Naive B cell (primary cell): Measurements from ENCODE around the gene CCDC148. TPM values are rescaled to one million over a fixed set of nuclear protein-coding genes. Genes with fewer than 3 reads are reported as not detected.
"Not testable (repeated sequence)": the region's sequence is repeated elsewhere in the genome, so short reads cannot be mapped to it uniquely, and the experiment has no call there.

ENCODE experiments used
- ATAC-seq, 2 donors: fragments of 150-1000 bp; cut with Tn5 transposase; 2 replicates each; pipeline ENCODE4 v1.10.0; 2021; ENCODE audit warnings: low read depth in 2 of 2, mild to moderate bottlenecking in 2 of 2, moderate library complexity in 2 of 2
- DNase-seq: peaks from one replicate; pipeline ENCODE4 v3.0.0; 2022
- H3K27ac Mint-ChIP-seq, 6 donors: one replicate each; pipeline ENCODE4 v1.8.0; 2020 to 2022; ENCODE audit warnings: mild to moderate bottlenecking in 6 of 6, mixed read lengths in 6 of 6, moderate library complexity in 5 of 6, inconsistent platforms in 2 of 6
- H3K27me3 Mint-ChIP-seq, 3 donors: one replicate each; pipeline ENCODE4 v1.8.0; 2021 to 2022; ENCODE audit warnings: mixed read lengths in 3 of 3, mild to moderate bottlenecking in 1 of 3
- H3K36me3 Mint-ChIP-seq, 2 donors: one replicate each; pipeline ENCODE4 v1.8.0; 2020 to 2022; ENCODE audit warnings: mixed read lengths in 2 of 2, inconsistent platforms in 1 of 2, mild to moderate bottlenecking in 1 of 2
- H3K4me1 Mint-ChIP-seq, 3 donors: one replicate each; pipeline ENCODE4 v1.8.0; 2020 to 2022; ENCODE audit warnings: mixed read lengths in 3 of 3, inconsistent platforms in 1 of 3, mild to moderate bottlenecking in 1 of 3, moderate library complexity in 1 of 3
- H3K4me3 Mint-ChIP-seq, 8 donors: one replicate each; pipeline ENCODE4 v1.8.0; 2020 to 2022; ENCODE audit warnings: mild to moderate bottlenecking in 8 of 8, mixed read lengths in 8 of 8, moderate library complexity in 8 of 8, inconsistent platforms in 2 of 8
- H3K9me3 Mint-ChIP-seq, 7 donors: one replicate each; pipeline ENCODE4 v1.8.0; 2020 to 2022; ENCODE audit warnings: mixed read lengths in 7 of 7, mild to moderate bottlenecking in 5 of 7, inconsistent platforms in 2 of 7, moderate library complexity in 1 of 7
- polyA plus RNA-seq, 6 donors: library from polyadenylated mRNA; unstranded; fragments of 300-500 nt; fragmentation: Illumina TruSeq; gene quantifications; one replicate each; pipeline ENCODE4 v1.2.3, GENCODE V29; 2021; ENCODE audit warnings: low read depth in 6 of 6

Gene CCDC148
- polyA plus RNA-seq, 6 donors from 2014 or later: not detected

- Mint-ChIP-seq H3K4me3 (no peak overlapping the region), H3K27ac (peak overlapping the region in 1 of 6 donors; percentile 11), H3K27me3 (no peaks in the 10 kb centered on the region), H3K36me3 (no peaks in the 10 kb centered on the region), H3K4me1 (peaks cover 4 to 10% (median 6%) of the 10 kb centered on the region in 3 donors), H3K9me3 (no peaks in the 10 kb centered on the region)
- DNase-seq (no peak), ATAC-seq (no peak)
Measured at GRCh38 chr2:158315000-158315399, 141.6 kb downstream of the CCDC148 start.

DNA sequence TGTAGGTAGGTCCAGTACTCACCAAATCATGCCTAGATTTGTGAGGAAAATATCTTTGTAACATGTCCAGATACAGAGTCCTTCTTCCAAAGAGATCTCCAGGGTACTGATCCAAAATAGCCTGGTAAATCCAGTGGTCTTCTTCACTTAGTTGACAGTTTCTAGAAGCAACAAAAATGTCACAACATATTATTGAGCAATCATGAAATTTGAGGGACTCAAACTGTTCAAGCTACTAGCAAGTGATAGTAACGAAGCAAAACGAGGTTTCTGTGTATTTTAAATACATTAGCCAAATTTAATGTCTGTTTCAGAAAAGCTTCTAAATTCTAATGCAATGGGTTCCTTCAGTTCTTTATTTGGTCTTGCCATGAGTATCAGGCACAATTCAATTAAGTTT is 142.8 kb downstream of the CCDC148 start:
- no peaks in the 10 kb centered on the region for H3K36me3 Mint-ChIP-seq
- DNase-seq: no peak
- peaks cover 4 to 8% (median 6%) of the 10 kb centered on the region in 3 donors for H3K4me1 Mint-ChIP-seq
- ATAC-seq: no peak
- H3K9me3 Mint-ChIP-seq: no peaks in the 10 kb centered on the region
- H3K4me3 Mint-ChIP-seq: no peak overlapping the region
- H3K27ac Mint-ChIP-seq: no peak overlapping the region
- H3K27me3 Mint-ChIP-seq: no peaks in the 10 kb centered on the region

DNA sequence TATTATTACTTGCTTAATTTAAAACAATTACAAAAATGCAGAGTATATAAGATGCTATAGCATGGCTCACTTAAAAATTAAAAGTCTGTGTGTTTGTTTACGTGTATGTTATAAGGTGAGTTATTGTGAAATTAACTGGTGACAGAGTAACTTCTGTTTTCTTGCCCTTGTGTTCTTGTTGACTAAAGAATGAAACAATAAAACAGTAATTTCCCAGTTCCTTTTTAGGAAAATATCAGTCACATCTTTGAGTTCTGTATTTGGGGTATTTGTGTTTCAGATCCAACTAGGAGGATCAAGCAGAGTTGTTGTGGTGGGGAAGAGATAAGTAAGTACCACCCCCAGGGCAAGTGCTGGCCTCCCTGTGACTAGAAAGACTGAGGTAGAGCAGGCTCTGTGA is 143.6 kb downstream of the CCDC148 start:
- Mint-ChIP-seq H3K9me3 (no peaks in the 10 kb centered on the region), H3K36me3 (no peaks in the 10 kb centered on the region), H3K27me3 (no peaks in the 10 kb centered on the region), H3K27ac (no peak overlapping the region), H3K4me3 (no peak overlapping the region), H3K4me1 (peaks cover 4 to 8% (median 6%) of the 10 kb centered on the region in 3 donors)
- ATAC-seq: no peak
- no peak for DNase-seq

DNA sequence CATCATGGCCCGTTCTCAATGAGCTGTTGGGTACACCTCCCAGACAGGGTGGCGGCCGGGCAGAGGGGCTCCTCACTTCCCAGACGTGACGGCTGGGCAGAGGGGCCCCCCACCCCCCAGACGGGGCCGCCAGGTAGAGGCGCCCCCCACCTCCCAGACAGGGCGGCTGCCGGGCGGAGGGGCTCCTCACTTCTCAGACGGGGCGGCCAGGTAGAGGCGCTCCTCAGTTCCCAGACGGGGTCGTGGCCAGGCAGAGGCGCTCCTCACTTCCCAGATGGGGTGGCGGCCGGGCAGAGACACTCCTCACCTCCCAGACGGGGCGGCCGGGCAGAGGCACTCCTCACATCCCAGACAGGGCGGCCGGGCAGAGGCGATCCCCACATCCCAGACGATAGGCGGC is 146.1 kb downstream of the CCDC148 start:
- not testable (repeated sequence) for H3K27ac Mint-ChIP-seq, H3K36me3 Mint-ChIP-seq, H3K27me3 Mint-ChIP-seq, ATAC-seq, H3K4me3 Mint-ChIP-seq, H3K9me3 Mint-ChIP-seq, H3K4me1 Mint-ChIP-seq, DNase-seq

DNA sequence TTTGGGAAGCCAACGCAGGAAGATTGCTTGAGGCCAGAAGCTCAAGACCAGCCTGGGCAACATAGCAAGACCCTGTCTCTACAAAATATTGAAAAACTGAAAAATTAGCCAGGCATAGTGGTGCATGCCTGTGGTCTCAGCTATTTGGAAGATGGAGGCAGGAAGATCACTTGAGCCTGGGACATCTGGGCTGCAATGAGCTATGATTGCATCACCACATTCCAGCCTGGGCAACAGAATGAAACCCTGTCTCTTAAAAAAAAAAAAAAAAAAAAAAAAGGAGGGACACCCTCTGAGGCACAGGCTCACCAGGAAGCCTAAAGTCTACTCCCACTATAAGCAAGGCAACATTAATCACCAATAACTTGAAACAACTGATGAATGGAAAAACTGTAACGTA is 151.1 kb downstream of the CCDC148 start:
- Mint-ChIP-seq H3K27me3 (no peaks in the 10 kb centered on the region), H3K4me1 (no peaks in the 10 kb centered on the region), H3K27ac (no peak overlapping the region), H3K4me3 (no peak overlapping the region), H3K36me3 (no peaks in the 10 kb centered on the region), H3K9me3 (peaks cover 0 to 6% (median 4%) of the 10 kb centered on the region in 7 donors)
- DNase-seq (no peak), ATAC-seq (no peak)

GRCh38 chr2:158300394-158300793 is 156.2 kb downstream of the CCDC148 start:
- H3K4me3 Mint-ChIP-seq: no peak overlapping the region
- no peak for ATAC-seq

GRCh38 chr2:158297606-158298005 is 158.9 kb downstream of the CCDC148 start:
- no peak for DNase-seq

More at GRCh38 chr2:158300394-158300793, 156.2 kb downstream of the CCDC148 start:
- Mint-ChIP-seq H3K27ac (no peak overlapping the region), H3K9me3 (peaks cover 0 to 26% (median 6%) of the 10 kb centered on the region in 7 donors), H3K4me1 (no peaks in the 10 kb centered on the region), H3K36me3 (no peaks in the 10 kb centered on the region), H3K27me3 (no peaks in the 10 kb centered on the region)
- DNase-seq: no peak

DNA sequence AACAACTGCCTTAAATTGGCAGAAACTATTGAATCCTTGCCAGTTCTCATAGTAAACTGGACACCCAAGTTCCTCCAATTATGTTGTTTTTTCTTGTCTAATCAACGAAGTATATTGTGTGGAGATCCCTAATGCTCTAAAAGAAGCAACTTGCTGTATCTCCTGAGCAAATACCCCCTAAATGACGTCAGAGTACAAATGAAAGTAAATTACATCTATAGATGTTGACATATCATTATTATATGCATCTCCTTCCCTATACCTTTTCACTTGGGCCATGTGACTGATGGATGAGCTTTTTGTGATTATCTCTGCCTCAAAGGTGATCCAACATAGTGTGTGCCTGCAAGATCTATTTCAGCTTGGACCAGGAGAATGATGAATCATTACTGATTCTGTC is 159.4 kb downstream of the CCDC148 start:
- Mint-ChIP-seq H3K27me3 (no peaks in the 10 kb centered on the region), H3K4me3 (no peak overlapping the region)

More at GRCh38 chr2:158297606-158298005, 158.9 kb downstream of the CCDC148 start:
- no peaks in the 10 kb centered on the region for H3K27me3 Mint-ChIP-seq
- peaks cover 0 to 26% (median 6%) of the 10 kb centered on the region in 7 donors for H3K9me3 Mint-ChIP-seq
- H3K27ac Mint-ChIP-seq: no peak overlapping the region
- no peaks in the 10 kb centered on the region for H3K4me1 Mint-ChIP-seq
- H3K4me3 Mint-ChIP-seq: no peak overlapping the region
- ATAC-seq: no peak
- no peaks in the 10 kb centered on the region for H3K36me3 Mint-ChIP-seq

GRCh38 chr2:158293722-158294121 is 162.8 kb downstream of the CCDC148 start:
- DNase-seq (no peak), ATAC-seq (no peak)
- H3K4me1 Mint-ChIP-seq: no peaks in the 10 kb centered on the region
- H3K27ac Mint-ChIP-seq: no peak overlapping the region
- no peak overlapping the region for H3K4me3 Mint-ChIP-seq
- peaks cover 0 to 5% (median 2%) of the 10 kb centered on the region in 3 donors for H3K27me3 Mint-ChIP-seq
- H3K36me3 Mint-ChIP-seq: no peaks in the 10 kb centered on the region
- H3K9me3 Mint-ChIP-seq: peaks cover 0 to 18% (median 5%) of the 10 kb centered on the region in 7 donors

More for the DNA sequence above, 159.4 kb downstream of the CCDC148 start:
- Mint-ChIP-seq H3K27ac (no peak overlapping the region), H3K4me1 (no peaks in the 10 kb centered on the region), H3K36me3 (no peaks in the 10 kb centered on the region), H3K9me3 (peaks cover 0 to 26% (median 6%) of the 10 kb centered on the region in 7 donors)
- ATAC-seq: no peak
- no peak for DNase-seq

DNA sequence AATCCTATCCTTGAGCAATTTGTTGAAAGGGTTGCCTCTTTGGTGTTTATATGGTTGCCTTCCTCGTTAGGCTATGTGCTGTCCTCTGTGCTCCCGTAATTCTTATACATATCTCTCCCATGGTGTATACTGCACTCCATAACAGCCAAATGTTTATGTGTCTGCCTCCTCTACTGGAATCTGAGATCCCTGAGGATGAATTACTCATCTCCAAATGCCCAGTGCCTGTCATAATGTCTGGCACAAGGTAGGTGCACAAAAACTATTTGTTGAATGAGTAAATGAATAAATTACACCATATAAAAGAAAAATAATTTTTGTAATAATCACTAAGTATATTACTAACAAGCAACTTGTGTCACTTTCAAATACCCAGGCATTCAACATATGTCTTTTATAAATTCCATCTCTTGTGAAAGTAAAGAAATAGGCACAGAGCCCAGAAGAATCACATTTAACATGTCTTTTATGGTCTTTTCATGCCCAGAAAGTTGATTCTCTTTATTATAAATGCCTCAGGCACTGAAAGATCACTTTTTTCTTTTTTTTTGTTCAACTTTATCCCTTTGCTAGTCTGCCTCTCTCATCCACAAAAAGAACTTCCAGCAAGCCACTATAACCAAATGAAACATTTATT is 164.9 kb downstream of the CCDC148 start:
- Mint-ChIP-seq H3K27me3 (peaks cover 0 to 8% (median 7%) of the 10 kb centered on the region in 3 donors), H3K4me3 (no peak overlapping the region), H3K36me3 (peaks cover 2% of the 10 kb centered on the region in 2 donors), H3K4me1 (no peaks in the 10 kb centered on the region), H3K27ac (peak overlapping the region in 1 of 6 donors; percentile 49), H3K9me3 (peaks cover 2 to 16% (median 4%) of the 10 kb centered on the region in 7 donors)
- DNase-seq (no peak), ATAC-seq (no peak)

GRCh38 chr2:158290225-158290624 is 166.3 kb downstream of the CCDC148 start:
- Mint-ChIP-seq H3K36me3 (peaks cover 7 to 8% of the 10 kb centered on the region in 2 donors), H3K27me3 (peaks cover 0 to 11% (median 8%) of the 10 kb centered on the region in 3 donors), H3K9me3 (peaks cover 2 to 21% (median 5%) of the 10 kb centered on the region in 7 donors), H3K27ac (no peak overlapping the region), H3K4me1 (no peaks in the 10 kb centered on the region), H3K4me3 (no peak overlapping the region)
- no peak for DNase-seq
- ATAC-seq: no peak

DNA sequence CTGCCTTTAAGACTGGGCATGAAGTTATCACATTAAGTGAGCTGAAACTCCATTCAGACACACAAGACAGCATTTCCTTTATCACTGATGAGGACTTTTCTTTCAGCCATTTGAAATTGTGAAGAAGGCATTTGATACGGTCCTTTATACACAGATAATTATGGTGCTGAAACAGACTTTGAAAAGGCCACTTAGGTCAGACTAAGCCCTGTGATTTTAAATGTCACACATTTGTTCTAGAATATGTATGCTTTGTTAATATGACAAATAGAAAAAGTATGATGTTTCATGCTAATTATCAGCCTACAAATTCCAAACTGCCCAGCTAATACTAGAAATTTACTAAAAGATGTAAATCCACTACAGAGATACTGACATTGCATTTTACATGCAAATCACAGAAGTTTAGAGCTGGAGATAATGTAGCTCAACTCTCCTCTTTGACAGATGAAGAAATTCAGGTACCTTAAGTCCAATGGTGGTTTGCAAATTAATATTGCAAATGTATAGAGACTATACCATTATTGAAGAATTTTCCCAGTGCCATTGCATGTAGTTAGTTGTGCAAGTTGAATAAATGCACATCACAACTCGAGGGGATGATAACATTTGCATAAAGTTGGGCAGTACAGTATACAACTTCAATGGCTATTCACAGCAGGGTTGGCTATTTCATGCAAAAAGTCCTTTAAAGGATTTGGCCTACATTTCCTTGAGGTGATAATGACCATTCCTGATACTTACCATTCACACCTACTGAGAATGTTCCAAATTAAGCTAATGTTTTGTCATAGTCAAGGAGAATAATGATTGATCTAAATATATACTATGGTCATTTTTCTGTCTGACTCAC is 179.7 kb downstream of the CCDC148 start:
- no peak overlapping the region for H3K27ac Mint-ChIP-seq
- H3K9me3 Mint-ChIP-seq: peaks cover 0 to 3% (median 0%) of the 10 kb centered on the region in 7 donors
- H3K27me3 Mint-ChIP-seq: peaks cover 0 to 13% (median 3%) of the 10 kb centered on the region in 3 donors
- no peak for ATAC-seq
- no peak for DNase-seq
- no peak overlapping the region for H3K4me3 Mint-ChIP-seq
- H3K36me3 Mint-ChIP-seq: no peaks in the 10 kb centered on the region
- H3K4me1 Mint-ChIP-seq: no peaks in the 10 kb centered on the region

DNA sequence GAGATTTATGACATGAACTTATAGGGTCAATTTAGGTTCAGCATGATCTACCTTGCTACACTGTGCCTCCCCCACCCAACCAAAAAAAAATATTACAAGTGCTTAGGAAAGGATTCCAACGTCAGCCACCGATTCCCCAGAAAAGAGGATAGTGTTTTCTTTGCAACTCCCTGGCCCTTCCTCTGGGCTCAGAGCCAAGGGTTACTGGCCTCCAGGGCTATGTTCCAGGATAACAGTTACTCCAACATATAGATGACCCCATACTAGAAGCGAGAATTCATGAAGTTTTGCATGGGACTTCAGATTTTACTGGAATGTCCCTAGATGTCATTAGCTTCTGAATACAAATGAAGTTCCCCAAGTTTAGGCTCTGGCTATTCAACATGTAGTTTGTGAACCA is 182.8 kb downstream of the CCDC148 start:
- no peak overlapping the region for H3K27ac Mint-ChIP-seq
- peaks cover 0 to 5% (median 0%) of the 10 kb centered on the region in 7 donors for H3K9me3 Mint-ChIP-seq
- no peaks in the 10 kb centered on the region for H3K36me3 Mint-ChIP-seq
- ATAC-seq (no peak), DNase-seq (no peak)
- no peak overlapping the region for H3K4me3 Mint-ChIP-seq
- no peaks in the 10 kb centered on the region for H3K4me1 Mint-ChIP-seq
- peaks cover 0 to 13% (median 4%) of the 10 kb centered on the region in 3 donors for H3K27me3 Mint-ChIP-seq

DNA sequence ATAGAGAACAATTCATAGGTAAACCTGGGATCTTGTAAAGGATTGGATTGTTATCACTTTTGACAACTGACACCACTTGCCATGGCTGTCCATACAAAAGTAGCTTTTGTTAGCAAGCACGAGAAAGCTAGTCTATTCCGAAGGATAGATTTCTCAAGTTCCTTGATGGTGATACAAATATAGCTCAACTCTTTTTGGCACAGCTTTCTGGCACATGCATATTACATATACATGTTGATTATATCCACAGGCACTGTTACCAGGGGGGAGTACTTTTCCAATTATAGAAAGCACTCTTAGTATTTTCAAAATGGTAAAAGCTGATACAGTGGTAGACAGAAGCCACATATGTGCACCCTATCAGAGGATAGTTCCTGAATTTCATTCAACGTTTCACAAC is 186.0 kb downstream of the CCDC148 start:
- Mint-ChIP-seq H3K27ac (no peak overlapping the region), H3K4me3 (no peak overlapping the region), H3K9me3 (peaks cover 0 to 5% (median 0%) of the 10 kb centered on the region in 7 donors), H3K27me3 (peaks cover 0 to 13% (median 4%) of the 10 kb centered on the region in 3 donors), H3K4me1 (no peaks in the 10 kb centered on the region), H3K36me3 (no peaks in the 10 kb centered on the region)
- ATAC-seq: no peak
- DNase-seq: no peak
